ENCODE results near the gene TLE5.
"Not testable (repeated sequence)": the region's sequence is repeated elsewhere in the genome, so short reads cannot be mapped to it uniquely, and the experiment has no call there.

Gene TLE5

DNA sequence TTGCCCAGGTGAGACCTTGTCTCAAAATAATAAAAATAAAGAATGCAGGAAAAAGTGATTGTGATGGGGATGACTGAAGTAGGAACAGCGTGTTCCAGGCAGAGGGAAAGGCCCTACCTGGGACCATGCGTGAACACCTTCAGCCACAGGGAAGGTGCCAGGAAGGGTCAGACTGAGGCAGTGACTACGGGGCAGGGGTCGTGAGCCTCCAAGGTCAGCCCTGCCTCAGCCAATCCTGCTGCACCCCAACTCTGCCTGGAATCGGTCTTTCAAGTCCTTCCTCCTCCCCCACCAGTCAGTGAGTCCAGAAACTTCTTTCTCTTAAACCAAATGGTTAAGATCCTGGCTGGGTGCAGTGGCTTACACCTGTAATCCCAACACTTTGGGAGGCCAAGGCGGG is 17.1 kb downstream of the TLE5 start:
- no peak for DNase-seq (ENCODE audit: low spot score)

DNA sequence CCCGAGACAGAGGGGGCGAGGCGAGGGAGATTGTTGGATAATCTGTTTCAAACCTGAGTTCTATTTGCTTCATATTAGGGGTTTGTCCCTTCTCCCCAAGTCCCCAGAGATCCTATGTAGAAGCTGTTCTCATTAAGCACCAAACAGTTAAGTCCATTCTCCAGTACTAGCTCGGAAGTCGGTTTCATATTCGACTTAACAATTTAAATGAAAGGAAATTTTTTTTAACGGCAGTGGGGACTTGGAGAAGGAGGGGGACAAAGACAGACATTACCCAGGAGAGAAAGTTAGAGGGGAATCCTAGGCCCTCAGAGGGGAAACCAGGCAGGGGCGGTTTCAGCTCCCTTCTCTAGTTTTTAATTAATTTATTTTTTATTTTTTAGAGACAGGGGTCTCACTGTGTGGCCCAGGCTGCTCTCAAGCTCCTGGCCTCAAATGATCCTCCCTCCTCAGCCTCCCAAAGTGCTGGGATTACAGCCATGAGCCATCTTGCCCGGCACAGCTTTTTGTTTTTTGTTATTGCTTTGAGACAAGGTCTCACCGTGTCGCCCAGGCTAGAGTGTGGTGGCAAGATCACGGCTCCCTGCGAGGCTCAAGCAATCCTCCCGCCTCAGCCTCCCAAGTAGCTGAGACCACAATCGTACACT is 19.6 kb downstream of the TLE5 start:
- DNase-seq (ENCODE audit: low spot score) = no peak

DNA sequence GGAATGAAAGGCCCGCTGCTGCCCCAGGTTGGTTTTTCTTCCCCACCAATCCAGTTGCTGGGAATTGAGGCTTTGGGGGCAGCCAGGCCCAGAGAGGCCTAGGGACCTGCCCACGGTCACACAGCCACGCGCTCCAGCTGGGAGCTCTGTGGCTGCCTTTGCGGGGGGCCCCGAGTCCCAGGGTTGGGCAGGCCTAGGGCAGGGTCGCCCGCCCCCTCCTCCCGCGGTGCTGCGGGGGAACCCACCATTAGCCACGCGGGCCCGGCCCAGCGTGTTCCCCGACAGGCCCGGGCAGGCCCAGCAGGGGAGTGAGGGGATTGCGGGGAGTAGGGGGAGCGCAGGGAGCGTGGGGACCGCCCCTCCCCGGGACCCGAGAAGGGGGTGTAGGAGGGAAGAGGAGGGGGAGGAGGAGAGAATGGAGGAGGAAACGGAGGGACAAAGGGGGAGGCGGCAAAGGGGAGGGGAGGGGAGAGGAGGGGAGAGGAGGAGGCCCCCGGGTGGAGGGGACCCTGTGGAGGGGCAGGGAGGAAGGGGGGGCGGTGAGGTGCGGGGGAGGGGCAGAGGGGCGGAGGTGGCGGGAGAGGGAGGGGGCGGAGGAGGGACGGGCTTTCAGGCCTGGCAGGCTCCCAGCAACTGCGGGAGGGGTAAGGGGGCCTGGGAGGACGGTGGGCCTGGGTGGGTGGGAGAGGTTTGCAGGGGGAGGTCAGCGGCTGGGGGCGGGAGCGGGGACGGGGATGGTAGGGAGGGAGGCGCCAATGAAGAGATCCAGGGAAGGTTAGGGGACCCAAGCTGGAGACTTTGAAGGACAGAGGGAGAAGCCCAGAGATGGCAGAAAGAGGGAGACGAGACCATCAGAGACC is 20.3 kb downstream of the TLE5 start:
- no peak for DNase-seq (ENCODE audit: low spot score)

DNA sequence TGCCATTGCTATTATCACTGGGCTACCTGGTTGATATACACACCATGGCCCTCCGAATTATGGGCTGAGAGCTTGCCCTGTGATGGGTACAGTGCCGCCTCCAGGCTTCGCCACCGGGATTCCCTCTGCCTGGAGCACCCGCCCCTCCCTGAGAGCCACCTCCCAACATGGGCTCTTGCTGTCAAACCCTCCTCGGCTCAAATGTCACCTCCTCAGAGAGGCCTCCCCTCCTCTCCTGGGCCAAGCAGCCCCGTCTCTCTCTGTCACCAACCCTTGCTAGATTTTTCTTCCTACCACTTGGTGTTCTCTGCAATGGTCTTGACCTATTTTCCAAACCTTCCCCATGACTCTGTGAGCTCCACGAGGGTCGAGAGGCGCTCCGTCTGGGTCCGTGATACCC is 21.0 kb downstream of the TLE5 start:
- DNase-seq (ENCODE audit: low spot score) = no peak

DNA sequence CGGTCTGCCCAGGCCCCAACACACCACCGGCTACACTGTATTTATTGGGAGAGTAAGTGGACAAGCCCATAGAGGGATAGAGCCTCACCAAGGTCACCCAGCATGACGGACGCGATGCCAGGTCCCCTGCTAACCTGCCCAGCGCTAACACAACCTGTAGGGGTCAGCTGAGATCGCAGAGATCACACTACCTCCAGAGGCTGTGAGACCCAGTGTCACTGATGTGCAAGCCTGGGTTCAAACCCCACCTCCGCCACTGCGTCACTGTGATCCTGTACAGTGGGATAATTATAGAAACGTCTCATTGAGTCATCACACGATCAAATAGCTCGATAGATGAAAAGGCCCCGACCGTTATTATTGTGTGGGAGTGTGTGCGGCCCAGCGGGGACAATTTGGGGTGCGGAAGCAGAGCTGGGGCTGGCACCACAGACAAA is 22.6 kb downstream of the TLE5 start:
- DNase-seq (ENCODE audit: low spot score) = no peak

DNA sequence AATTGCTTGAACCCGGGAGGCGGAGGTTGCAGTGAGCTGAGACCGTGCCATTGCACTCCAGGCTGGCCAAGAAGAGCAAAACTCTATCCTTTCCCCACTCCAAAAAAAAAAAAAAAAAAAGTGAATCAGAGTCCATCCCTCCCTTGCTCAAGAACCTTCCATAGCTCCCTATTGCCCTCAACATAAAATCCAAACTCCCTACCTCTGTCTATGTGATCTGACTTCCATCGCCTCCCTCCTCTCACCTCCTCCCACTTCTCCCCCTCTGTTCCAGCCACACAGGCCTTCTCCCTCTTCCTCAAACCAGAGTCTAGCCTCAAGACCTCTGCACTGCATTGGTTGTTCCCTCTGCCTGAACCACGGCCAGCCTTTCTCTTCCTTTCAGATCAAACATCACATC is 23.2 kb downstream of the TLE5 start:
- no peak for DNase-seq (ENCODE audit: low spot score)

DNA sequence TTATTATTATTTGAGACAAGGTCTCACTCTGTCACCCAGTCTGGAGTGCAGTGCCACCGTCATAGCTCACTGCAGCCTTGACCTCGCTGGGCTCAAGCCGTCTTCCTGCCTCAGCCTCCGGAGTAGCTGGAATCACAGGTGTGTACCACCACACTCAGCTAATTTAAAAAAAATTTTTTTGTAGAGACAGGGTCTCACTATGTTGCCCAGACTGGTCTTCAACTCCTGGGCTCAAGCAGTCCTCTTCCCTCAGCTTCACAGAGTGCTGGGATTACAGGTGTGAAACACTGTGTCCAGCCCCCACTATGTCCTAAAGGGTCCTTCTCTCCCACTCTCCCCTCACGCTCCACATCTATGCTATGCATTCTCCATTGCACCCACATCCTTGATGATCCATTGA is 24.1 kb downstream of the TLE5 start:
- DNase-seq (ENCODE audit: low spot score) = no peak

DNA sequence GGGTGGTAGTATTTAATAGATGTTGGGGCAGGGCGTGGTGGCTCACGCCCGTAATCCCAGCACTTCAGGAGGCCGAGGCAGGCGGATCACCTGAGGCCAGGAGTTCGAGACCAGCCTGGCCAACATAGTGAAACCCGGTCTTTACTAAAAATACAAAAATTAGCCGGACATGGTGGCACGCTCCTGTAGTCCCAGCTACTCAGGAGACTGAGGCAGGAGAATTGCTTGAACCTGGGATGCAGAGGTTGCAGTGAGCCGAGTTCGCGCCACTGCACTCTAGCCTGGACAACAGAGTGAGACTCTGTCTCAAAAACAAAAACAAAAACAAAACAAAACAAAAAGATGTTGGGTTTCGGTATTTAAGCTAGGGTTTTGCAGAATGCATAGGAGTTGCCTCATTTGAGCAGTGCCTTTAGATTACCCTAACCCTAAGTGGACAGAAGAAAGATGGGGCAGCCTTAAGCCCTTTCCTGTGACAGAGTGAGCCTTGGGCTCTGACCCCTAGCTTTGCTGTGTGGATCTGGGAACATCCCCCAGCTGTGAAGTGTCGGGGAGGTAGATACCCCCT is 25.2 kb downstream of the TLE5 start:
- DNase-seq (ENCODE audit: low spot score) = not testable (repeated sequence)

DNA sequence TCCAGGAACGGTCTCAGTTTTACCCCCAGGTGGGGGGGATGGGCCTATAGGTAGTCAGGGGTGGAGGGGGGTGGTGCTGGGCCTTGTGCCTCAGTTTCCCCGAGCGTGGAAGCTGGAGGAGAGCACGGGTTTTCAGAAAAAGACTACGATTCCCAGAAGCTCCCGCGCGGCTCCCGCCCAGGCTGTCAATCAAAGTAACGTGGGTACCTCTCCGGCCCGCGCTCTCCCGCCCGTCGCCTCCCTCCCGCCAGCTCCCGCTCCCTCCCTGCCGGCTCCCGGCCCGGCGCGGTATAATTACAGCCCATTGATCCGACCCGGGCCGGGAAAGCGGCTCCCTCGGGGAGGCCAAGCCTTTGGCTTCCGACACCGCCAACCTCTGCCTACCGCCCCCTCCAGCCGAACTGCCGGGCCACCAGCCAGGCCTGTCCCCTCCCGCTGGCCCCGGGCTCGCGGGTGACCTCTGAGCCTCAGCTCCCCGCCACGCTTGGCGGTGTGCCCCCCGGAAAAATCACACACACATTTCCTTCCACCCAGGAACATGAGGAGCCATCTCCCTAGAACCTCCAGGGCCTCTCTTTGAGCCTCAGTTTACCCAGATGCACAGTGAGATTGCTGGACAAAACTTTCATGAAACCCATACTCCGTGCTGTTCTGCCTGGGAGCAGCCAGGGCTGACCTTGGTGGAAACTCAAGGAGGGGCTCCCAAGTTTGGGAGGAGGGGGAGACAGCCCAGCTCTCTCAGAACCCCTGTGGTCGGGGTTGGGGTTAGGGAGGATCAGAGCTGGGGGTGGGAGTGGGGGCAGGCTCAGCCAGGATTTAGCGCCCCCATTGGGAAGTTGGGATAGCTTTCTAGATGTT is 25.9 kb downstream of the TLE5 start:
- DNase-seq (ENCODE audit: low spot score) = peak; percentile 75

DNA sequence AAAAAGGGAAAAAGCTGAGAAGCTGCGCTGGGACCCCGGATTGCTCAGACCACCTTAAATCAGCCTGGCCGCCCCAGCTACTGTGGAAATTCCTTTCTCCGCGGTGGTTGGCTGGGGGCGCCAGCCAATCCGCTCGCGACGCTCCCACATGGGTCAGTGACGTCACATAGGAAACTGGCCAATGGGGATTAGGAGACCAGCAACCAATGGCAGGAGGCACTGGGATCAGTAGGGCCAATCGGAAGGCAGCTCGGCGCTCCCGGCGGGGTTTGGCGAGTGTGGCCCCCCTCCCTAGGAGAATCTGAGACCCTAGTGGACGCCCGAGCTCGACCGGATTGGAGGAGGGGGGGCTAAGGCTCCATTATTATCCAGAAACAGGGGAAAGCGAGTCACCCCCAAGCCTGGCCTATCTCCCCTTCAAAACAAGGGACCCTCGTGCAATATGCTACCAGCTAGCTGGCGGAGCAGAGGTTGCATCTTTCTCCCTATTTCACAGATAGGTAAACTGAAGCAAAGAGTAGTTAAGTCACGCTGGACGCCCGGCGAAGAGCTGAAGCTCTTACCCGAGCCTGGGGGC is 26.7 kb downstream of the TLE5 start:
- peak; percentile 98 for DNase-seq (ENCODE audit: low spot score)

DNA sequence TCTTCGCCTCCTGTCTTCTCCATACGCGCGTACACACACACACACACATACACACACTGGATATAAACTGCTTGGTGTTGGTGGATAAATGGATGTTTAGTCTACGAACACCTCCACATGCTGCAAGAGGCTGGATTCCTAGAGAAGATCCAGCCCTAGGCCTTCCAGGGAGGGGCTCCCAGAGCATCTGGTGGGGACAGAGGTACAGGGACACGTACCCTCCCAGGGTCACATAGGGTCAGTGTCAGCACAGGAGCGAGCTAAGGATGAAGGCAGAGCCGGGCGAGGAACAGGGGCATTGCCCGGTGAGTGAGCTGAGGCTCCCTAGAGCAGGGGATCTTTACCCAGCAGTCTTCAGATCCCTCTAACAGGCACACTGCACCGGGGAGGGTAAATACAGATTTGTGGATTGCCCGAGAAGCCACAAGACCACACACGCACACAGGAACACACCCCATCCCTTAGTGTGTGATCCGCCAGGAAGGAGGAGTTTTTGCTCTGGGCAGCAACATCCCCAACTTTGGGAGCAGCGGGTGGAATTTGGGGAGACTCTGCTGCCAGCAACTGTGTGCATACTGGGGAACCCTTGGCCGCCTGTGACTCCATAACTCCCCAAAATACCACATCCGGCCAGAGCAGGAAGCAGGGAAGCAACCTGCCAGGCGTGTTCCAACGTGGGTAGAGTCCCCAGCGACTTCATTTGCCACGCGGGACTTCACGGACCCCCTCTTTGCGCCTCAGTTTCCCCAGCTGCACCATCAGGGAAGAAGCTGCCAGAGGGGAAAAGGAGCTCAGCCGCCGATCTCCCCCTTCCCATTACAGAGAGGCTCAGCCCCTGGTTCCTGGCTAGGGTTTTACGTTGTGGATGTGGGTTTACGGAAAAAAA is 27.4 kb downstream of the TLE5 start:
- DNase-seq (ENCODE audit: low spot score) = peak; percentile 30

DNA sequence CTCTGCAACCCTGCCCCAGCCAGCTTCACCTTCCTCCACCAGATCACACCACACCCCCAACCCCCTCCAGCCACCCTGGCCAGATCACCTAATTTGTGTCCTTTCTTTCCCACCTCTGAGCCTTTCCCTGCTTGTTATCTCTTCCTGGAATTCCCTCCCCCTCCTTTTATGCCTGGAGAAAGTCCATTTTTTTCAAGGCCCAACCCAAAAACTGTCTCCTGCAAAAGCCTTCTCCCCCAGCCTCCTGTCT is 28.0 kb downstream of the TLE5 start:
- DNase-seq (ENCODE audit: low spot score) = no peak

DNA sequence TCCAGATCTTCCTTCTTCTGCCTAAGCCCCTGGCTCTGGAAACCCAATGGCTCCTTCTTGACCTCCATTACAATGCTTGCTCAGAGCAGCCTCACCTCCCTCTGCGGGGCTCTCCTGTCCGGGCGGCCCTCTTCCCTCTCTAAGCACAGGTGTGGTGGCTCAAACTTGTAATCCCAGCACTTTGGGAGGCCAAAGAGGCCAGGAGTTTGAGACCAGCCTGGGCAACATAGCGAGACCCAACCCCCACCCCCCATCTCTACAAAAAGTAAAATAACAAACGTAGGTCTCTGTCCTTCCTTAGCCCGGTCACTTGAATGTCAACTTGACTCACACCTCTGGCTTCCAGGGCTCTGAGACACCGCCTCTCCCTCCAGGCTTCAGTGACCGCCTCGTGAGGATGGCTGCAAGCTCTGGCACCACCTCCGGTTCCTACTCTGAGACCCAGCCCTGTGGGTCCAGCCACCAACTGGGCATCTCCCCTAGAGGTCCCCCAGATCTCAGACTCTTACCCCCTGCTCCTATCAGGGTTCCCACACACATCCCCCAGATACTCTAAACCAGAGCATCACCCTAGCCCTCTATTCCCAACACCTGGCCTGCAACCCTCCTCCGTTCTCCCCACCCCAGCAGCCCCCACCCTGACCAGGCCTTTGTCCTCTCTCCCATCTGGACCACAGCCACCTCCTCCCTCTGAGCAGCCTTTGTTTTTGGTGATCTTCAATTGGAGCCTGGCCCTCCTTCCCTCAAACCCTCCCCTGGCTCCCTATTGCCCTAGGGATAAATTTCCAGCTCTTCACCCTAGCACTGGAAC is 28.5 kb downstream of the TLE5 start:
- no peak for DNase-seq (ENCODE audit: low spot score)

DNA sequence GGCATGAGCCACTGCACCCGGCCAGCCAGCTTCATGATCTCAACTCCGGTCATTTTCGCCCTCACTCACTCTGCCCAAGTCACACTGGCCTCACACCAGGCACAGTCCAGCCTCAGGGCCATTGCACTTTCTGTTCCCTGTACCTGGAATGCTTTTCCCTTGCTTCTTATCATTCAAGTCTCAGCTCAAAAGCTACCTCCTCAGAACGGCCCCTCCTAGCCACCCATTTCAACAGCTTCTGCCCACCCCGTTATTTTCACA is 30.8 kb downstream of the TLE5 start:
- DNase-seq (ENCODE audit: low spot score) = no peak

DNA sequence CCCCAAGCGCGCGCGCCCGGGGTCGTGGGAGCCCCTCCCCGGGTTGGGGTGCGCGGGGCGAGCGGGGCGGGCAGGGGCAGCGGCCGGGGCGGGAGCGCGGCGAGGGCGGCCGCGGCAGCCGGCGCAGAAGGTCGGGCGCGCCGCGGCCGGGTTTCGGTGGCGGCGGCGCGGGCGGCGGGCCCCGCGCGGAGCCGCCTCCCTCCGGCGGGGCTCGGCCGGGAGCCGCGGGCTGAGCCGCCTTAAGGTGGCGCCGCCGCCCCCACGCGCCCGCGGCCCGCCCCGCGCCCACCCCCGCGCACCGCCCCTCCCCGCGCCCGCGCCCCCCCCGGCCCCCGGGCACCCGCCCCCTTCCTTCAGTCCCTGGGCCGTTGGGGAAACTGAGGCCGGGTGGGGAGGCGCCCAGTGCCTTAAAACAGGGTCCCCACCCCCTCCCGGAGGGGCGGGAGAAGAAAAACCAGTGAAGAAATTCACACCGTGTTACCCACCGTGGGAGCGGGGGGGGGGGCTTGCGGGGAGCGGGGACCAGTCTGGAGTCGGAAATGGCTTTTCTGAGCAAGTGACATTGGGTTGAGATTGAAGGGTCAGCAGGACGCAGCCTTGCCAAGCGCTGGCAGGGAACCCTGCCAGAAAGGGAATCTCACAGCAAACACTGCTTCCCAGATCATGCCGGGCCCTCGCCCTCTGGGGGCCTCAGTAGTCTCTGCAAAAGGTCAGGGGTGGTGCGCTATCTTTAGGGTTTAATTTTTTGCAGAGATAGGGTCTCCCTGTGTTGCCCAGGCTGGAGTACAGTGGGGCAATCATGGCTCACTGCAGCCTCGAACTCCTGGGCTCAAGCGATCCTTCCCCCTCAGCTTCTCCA is 33.0 kb downstream of the TLE5 start, which contains the start of gene TLE2:
TLE2 (minus strand) TSS at position 216 of the 859 bp plus-strand sequence. CDS start 376 bp downstream, outside the sequence.
- DNase-seq (ENCODE audit: low spot score) = no peak

DNA sequence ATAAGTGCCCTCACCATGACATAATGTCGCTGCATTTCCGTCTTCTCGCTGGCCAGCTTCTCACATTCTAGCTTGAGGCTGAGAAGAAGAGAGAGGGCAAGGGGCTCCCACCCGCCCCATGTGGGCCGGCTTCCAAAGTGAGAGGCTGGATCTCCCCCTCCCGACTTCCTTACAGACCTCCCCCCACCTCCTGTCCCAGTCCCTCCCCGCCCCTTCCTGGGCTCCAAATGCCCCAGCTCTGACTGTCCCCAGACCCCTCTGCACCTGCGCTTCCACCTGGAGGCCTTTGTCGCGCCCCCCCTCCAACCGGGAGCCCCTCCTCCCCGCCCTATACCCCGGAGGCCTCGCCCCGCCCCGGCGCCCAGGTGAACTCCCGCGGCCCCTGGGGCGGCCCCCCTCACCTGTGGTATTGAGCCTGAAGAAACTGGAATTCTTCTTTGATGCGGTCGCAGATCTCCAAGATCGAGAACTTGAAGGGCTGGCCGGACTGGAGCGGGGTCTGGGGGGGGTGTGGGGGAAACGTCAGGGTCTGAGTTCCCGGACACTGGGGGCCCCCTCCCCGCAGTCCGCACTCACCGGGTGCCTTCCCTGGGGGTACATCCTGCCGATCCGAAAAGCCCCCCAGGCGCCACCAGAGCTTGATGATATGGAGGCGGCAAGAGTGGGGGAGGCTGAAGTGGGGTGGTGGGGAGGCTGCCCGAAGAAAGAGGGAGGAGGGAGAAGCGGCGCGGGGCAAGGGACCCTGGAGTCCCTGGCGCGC is 33.8 kb downstream of the TLE5 start:
- DNase-seq (ENCODE audit: low spot score) = no peak

DNA sequence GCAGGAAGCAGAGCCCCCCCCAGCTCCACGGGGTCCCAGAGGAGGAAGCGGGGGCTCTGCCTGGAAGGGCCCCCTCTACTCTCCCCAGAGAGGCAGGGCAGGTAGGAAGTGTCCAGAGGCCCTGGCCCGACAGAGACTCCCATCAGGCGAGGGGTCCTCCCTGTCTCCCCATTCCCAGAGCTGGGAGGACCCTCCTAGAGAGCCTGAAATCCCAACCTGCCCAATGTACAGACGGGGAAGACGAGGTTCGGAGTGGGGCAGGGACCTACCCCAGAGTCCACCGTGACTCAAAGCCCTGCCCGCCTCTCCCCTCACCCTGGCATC is 34.4 kb downstream of the TLE5 start:
- DNase-seq (ENCODE audit: low spot score) = no peak

DNA sequence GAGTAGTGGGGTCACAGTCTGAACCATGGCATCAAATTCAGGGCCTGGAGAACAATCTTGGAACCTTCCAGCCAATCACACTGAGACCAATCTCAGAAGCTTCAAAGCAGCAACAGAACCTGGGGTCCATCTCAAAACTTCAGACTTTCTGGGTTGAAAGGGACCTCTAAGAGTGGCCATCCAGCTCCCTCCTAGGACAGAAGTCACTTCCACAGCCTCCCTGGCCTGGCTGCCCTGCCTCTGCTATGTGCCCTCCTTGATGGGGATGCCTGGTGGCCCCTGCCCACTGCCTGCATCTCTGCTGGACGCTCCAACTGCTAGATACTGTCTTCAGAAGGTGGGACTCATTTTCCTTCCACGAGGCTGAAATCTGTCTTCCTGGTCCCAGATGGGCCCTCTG is 35.0 kb downstream of the TLE5 start:
- no peak for DNase-seq (ENCODE audit: low spot score)

DNA sequence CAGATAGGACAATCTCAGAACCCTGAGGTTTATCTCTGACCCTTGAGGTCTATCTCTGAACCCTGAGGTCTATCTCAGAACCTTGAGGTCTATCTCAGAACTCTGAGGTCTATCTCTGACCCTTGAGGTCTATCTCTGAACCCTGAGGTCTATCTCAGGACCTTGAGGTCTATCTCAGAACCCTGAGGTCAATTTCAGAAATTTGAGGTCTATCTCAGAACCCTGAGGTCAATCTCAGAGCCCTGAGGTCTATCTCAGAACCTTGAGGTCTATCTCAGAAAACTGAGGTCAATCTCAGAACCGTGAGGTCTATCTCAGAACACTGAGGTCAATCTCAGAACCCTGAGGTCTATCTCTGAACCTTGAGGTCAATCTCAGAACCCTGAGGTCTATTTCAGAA is 35.5 kb downstream of the TLE5 start:
- DNase-seq (ENCODE audit: low spot score) = no peak
